Measurements from ENCODE around the gene ELMOD1. TPM values are rescaled to one million over a fixed set of nuclear protein-coding genes. Genes with fewer than 3 reads are reported as not detected.

The ELMOD1 gene
- total and polyA plus RNA-seq, 2 experiments from 2014 or later, result 3.1 TPM

DNA sequence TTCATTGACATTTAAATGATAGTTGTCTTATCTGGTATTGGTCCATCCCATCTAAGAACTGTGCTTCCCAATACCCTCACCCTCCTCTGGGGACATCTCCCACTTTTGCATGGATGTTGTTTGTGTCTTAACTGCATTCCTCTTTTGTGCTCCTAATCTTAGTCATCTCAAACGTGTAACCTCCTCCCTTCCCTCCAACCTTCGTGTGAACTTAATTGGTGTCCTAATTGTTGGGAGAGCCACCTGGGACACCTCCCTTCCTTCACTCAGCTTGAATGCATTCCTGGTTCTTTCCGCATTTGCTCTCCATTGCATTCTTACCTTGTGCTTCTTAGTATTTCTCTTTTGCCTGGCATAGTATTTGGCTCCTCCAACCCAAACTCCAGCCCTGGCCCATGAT lies 9.8 kb upstream of the ELMOD1 start:
- 49% methylated on average over 3 of the region's 3 CpGs for WGBS (ENCODE audit: low lambda C conversion rate, missing lambda C conversion rate)

GRCh38 chr11:107583629-107584195 lies 7.2 kb upstream of the ELMOD1 start:
- no peaks in the 10 kb centered on the region for H4K20me1 ChIP-seq (ENCODE audit: insufficient read depth, poor library complexity, severe bottlenecking)
- H3K4me1 ChIP-seq (ENCODE audit: insufficient read depth), result no peaks in the 10 kb centered on the region
- TF ChIP-seq CTCF (IDR thresholded peaks at IDR 0.05; ENCODE audit: poor library complexity), result no peak
- no peak for TF ChIP-seq EZH2 (IDR thresholded peaks at IDR 0.05; ENCODE audit: borderline replicate concordance)
- TF ChIP-seq EZH2phosphoT487 (IDR thresholded peaks at IDR 0.05; ENCODE audit: low read depth, severe bottlenecking, unreplicated experiment), result no peak
- H3K36me3 ChIP-seq (replicated peaks; ENCODE audit: insufficient read depth, low read depth), result no peaks in the 10 kb centered on the region
- no peak overlapping the region for H3K4me3 ChIP-seq
- H3K27me3 ChIP-seq, result peaks cover 15% of the 10 kb centered on the region
- H3K27ac ChIP-seq, result no peak overlapping the region
- no peaks in the 10 kb centered on the region for H3K79me2 ChIP-seq
- no peak for DNase-seq (ENCODE audit: low spot score)
- H3K4me2 ChIP-seq, result no peak overlapping the region
- H2AFZ ChIP-seq, result no peak overlapping the region
- no peaks in the 10 kb centered on the region for H3K9me2 ChIP-seq (replicated peaks; ENCODE audit: insufficient read depth)
- no peaks in the 10 kb centered on the region for H3K9me3 ChIP-seq (ENCODE audit: low read depth)
- WGBS (ENCODE audit: low lambda C conversion rate, missing lambda C conversion rate), result 81% methylated on average over 3 of the region's 3 CpGs

More for the DNA sequence above, 9.8 kb upstream of the ELMOD1 start:
- no peak overlapping the region for H3K4me3 ChIP-seq
- H3K27me3 ChIP-seq, result no peaks in the 10 kb centered on the region
- no peak overlapping the region for H3K4me2 ChIP-seq
- H4K20me1 ChIP-seq (ENCODE audit: insufficient read depth, poor library complexity, severe bottlenecking), result no peaks in the 10 kb centered on the region
- TF ChIP-seq CTCF (IDR thresholded peaks at IDR 0.05; ENCODE audit: poor library complexity) (no peak), EZH2phosphoT487 (IDR thresholded peaks at IDR 0.05; ENCODE audit: low read depth, severe bottlenecking, unreplicated experiment) (no peak), EZH2 (IDR thresholded peaks at IDR 0.05; ENCODE audit: borderline replicate concordance) (no peak)
- no peaks in the 10 kb centered on the region for H3K9me3 ChIP-seq (ENCODE audit: low read depth)
- no peaks in the 10 kb centered on the region for H3K36me3 ChIP-seq (replicated peaks; ENCODE audit: insufficient read depth, low read depth)
- H3K27ac ChIP-seq, result no peak overlapping the region
- no peaks in the 10 kb centered on the region for H3K9me2 ChIP-seq (replicated peaks; ENCODE audit: insufficient read depth)
- no peak for DNase-seq (ENCODE audit: low spot score)
- H3K79me2 ChIP-seq, result no peaks in the 10 kb centered on the region
- H3K4me1 ChIP-seq (ENCODE audit: insufficient read depth), result no peaks in the 10 kb centered on the region
- no peak overlapping the region for H2AFZ ChIP-seq

- H3K4me3 ChIP-seq, result no peak overlapping the region
- H4K20me1 ChIP-seq (ENCODE audit: insufficient read depth, poor library complexity, severe bottlenecking), result no peaks in the 10 kb centered on the region
- peaks cover 9% of the 10 kb centered on the region for H3K4me1 ChIP-seq (ENCODE audit: insufficient read depth)
- H3K36me3 ChIP-seq (replicated peaks; ENCODE audit: insufficient read depth, low read depth), result no peaks in the 10 kb centered on the region
- WGBS (ENCODE audit: low lambda C conversion rate, missing lambda C conversion rate), result 54% methylated on average over 5 of the region's 5 CpGs
- TF ChIP-seq CTCF (IDR thresholded peaks at IDR 0.05; ENCODE audit: poor library complexity), result no peak
- TF ChIP-seq EZH2phosphoT487 (IDR thresholded peaks at IDR 0.05; ENCODE audit: low read depth, severe bottlenecking, unreplicated experiment), result no peak
- no peak for TF ChIP-seq EZH2 (IDR thresholded peaks at IDR 0.05; ENCODE audit: borderline replicate concordance)
- DNase-seq (ENCODE audit: low spot score), result no peak
- peaks cover 44% of the 10 kb centered on the region for H3K27me3 ChIP-seq
- no peak overlapping the region for H2AFZ ChIP-seq
- no peak overlapping the region for H3K27ac ChIP-seq
- no peaks in the 10 kb centered on the region for H3K9me2 ChIP-seq (replicated peaks; ENCODE audit: insufficient read depth)
- H3K4me2 ChIP-seq, result no peak overlapping the region
- no peaks in the 10 kb centered on the region for H3K9me3 ChIP-seq (ENCODE audit: low read depth)
- no peaks in the 10 kb centered on the region for H3K79me2 ChIP-seq
These were observed 3.5 kb upstream of the ELMOD1 start for GRCh38 chr11:107587306-107587979.
